ENCODE data around the gene ZNF555. TPM values are rescaled to one million over a fixed set of nuclear protein-coding genes. Genes with fewer than 3 reads are reported as not detected.

Gene ZNF555
- total RNA-seq, 4 donors from 2014 or later, result 4.6 to 22.7 (median 17.7) TPM

- TF ChIP-seq CTCF (IDR thresholded peaks at IDR 0.05), result no peak
- no peak for TF ChIP-seq POLR2A (IDR thresholded peaks at IDR 0.05)
- DNase-seq, result no peak
- no peaks in the 10 kb centered on the region for H3K27me3 ChIP-seq
- H3K27ac ChIP-seq, result no peak overlapping the region
- H3K4me1 ChIP-seq, result peaks cover 0 to 4% of the 10 kb centered on the region in 2 donors
- no peak overlapping the region for H3K4me3 ChIP-seq
- H3K9me3 ChIP-seq, result no peaks in the 10 kb centered on the region
- intact Hi-C loops (cut with DNase I; ENCODE audit: low total_unique reads), result no loop called here
- H3K36me3 ChIP-seq, result no peaks in the 10 kb centered on the region
These were observed 64.7 kb downstream of the ZNF555 start for GRCh38 chr19:2905918-2906519.

GRCh38 chr19:2906631-2907195 lies 65.4 kb downstream of the ZNF555 start:
- Histone ChIP-seq H3K9me3 (no peaks in the 10 kb centered on the region), H3K27me3 (no peaks in the 10 kb centered on the region), H3K27ac (no peak overlapping the region), H3K36me3 (no peaks in the 10 kb centered on the region), H3K4me3 (no peak overlapping the region), H3K4me1 (no peaks in the 10 kb centered on the region)
- no peak for DNase-seq
- intact Hi-C loops (cut with DNase I; ENCODE audit: low total_unique reads), result no loop called here
- TF ChIP-seq CTCF (IDR thresholded peaks at IDR 0.05), result no peak

Other genes starting within 250 kb of the ZNF555 start
- 10 to 100 TPM in 1 of 4 donors, 1 to 10 TPM in 2, under 1 TPM in 1; 0.88 to 11.1 (median 3.2) TPM for gene GNG7, start 138.8 kb upstream of the ZNF555 start, total RNA-seq
- gene DIRAS1, start 120.1 kb upstream of the ZNF555 start, total RNA-seq, result 10 to 100 TPM in 1 of 4 donors, 1 to 10 TPM in 3; 1.0 to 34.1 (median 4.9) TPM
- 100 to 1,000 TPM in 1 of 4 donors, 10 to 100 TPM in 2, 1 to 10 TPM in 1; 4.7 to 138 (median 28.2) TPM for gene SLC39A3, start 101.5 kb upstream of the ZNF555 start, total RNA-seq
- 10 to 100 TPM in 3 of 4 donors, 1 to 10 TPM in 1; 9.5 to 50.7 (median 23.6) TPM for gene SGTA, start 58.2 kb upstream of the ZNF555 start, total RNA-seq
- gene THOP1, start 56.0 kb upstream of the ZNF555 start, total RNA-seq, result 10 to 100 TPM in 2 of 4 donors, 1 to 10 TPM in 2; 5.9 to 51.8 (median 25.2) TPM
- gene ZNF554, start 21.6 kb upstream of the ZNF555 start, total RNA-seq, result 10 to 100 TPM in 1 of 4 donors, 1 to 10 TPM in 3; 2.1 to 15.8 (median 5.0) TPM
- gene ZNF556, start 25.9 kb downstream of the ZNF555 start, total RNA-seq, result under 1 TPM in 2 of 4 donors, not detected in 2; 0.28 to 0.73 TPM
- 1 to 10 TPM; 3.2 to 7.7 (median 5.3) TPM for gene ZNF57, start 59.5 kb downstream of the ZNF555 start, total RNA-seq
- gene ZNF77, start 103.5 kb downstream of the ZNF555 start, total RNA-seq, result 10 to 100 TPM in 2 of 4 donors, 1 to 10 TPM in 2; 2.4 to 17.9 (median 9.1) TPM
- gene TLE6, start 136.1 kb downstream of the ZNF555 start, total RNA-seq, result 1 to 10 TPM in 2 of 4 donors, under 1 TPM in 1, not detected in 1; 0.46 to 3.5 (median 1.1) TPM
- gene TLE2, start 187.8 kb downstream of the ZNF555 start, total RNA-seq, result 100 to 1,000 TPM in 1 of 4 donors, 10 to 100 TPM in 3; 24.9 to 102 (median 62.3) TPM
- gene TLE5, start 221.0 kb downstream of the ZNF555 start, total RNA-seq, result 100 to 1,000 TPM in 3 of 4 donors, 10 to 100 TPM in 1; 86.1 to 644 (median 429) TPM

Data from uterus (tissue), 4 donors.